K562 (cell line): ENCODE results near the gene MAD1L1. TPM values are rescaled to one million over a fixed set of nuclear protein-coding genes. Genes with fewer than 3 reads are reported as not detected.
A peak's percentile ranks its signal among the peaks of the same experiment; 100 is the strongest.

Experiments used
- ATF1 ChIP-seq, 2 experiments: fragments of 450-650 bp in 1 of 2; IDR thresholded peaks; 2 replicates each; pipeline ENCODE4 v1.6.1; 2016; ENCODE audit warnings: missing compliant biosample characterization in 1 of 2, missing genetic modification characterization in 1 of 2
- CTBP1 ChIP-seq: fragments of 450-650 bp; IDR thresholded peaks from 2 replicates; pipeline ENCODE4 v1.6.1; 2016; ENCODE audit warnings: borderline replicate concordance
- DLX4 ChIP-seq: fragments of 250-450 bp; sonication (Bioruptor Pico); IDR thresholded peaks from 2 replicates; pipeline ENCODE4 v1.6.1; 2021; ENCODE audit warnings: mild to moderate bottlenecking
- KLF6 ChIP-seq: fragments of 250-450 bp; sonication (Bioruptor Pico); IDR thresholded peaks from 2 replicates; pipeline ENCODE4 v1.4.0; 2020; ENCODE audit warnings: mild to moderate bottlenecking, moderate library complexity, borderline replicate concordance
- MBD1 ChIP-seq: fragments of 250-450 bp; sonication (Bioruptor Pico); IDR thresholded peaks from 2 replicates; pipeline ENCODE4 v1.8.0; 2022; ENCODE audit warnings: inconsistent platforms
- MCM7 ChIP-seq, 2 experiments: fragments of 450-650 bp; IDR thresholded peaks; 2 replicates each; pipeline ENCODE4 v1.6.1; 2016 to 2018
- NCOA1 ChIP-seq: fragments of 450-650 bp; IDR thresholded peaks from 2 replicates; pipeline ENCODE4 v1.6.1; 2016; ENCODE audit warnings: low read depth
- NFE2 ChIP-seq: IDR thresholded peaks from 2 replicates; pipeline ENCODE4 v1.6.1; 2014; ENCODE audit warnings: antibody characterized with exemption, low read depth
- RBM17 ChIP-seq: fragments of 200-400 bp; formaldehyde crosslinking; IDR thresholded peaks from 2 replicates; pipeline ENCODE4 v1.6.1; 2017; ENCODE audit warnings: low read depth, mild to moderate bottlenecking, low read length, borderline replicate concordance
- RFX5 ChIP-seq: IDR thresholded peaks from 2 replicates; pipeline ENCODE4 v1.6.1; 2011; ENCODE audit warnings: low read depth, mild to moderate bottlenecking, improper control_type of control experiment, low read length
- SRF ChIP-seq, 2 experiments: fragments of 250-450, 450-650 bp in 1 of 2; sonication (Bioruptor Pico) in 1 of 2; sonication (generic) in 1 of 2; formaldehyde crosslinking; IDR thresholded peaks; 2 replicates each; pipeline versions ENCODE4 v1.5.0 to v1.5.1; 2020 to 2022; ENCODE audit warnings: mild to moderate bottlenecking in 1 of 2, missing genetic modification reagents in 1 of 2
- TAF9B ChIP-seq: fragments of 450-650 bp; IDR thresholded peaks from 2 replicates; pipeline ENCODE4 v1.6.1; 2018; ENCODE audit warnings: mild to moderate bottlenecking; ENCODE audit not compliant: partially characterized antibody
- TCF3 ChIP-seq: sonication (generic); formaldehyde crosslinking; IDR thresholded peaks from 2 replicates; pipeline ENCODE4 v1.4.0; 2020; ENCODE audit warnings: mild to moderate bottlenecking, missing genetic modification reagents
- ZBTB40 ChIP-seq, 2 experiments: fragments of 450-650 bp in 1 of 2; sonication (generic) in 1 of 2; formaldehyde crosslinking in 1 of 2; IDR thresholded peaks; 2 replicates each; pipeline versions ENCODE4 v1.7.1 to v1.9.0; 2016 to 2022; ENCODE audit warnings: inconsistent platforms in 1 of 2, mild to moderate bottlenecking in 1 of 2, missing genetic modification reagents in 1 of 2
- ZNF134 ChIP-seq: fragments of 250-450 bp; sonication (Bioruptor Pico); conservative IDR thresholded peaks from 2 replicates; pipeline ENCODE4 v1.4.0; 2020
- ZNF354B ChIP-seq: fragments of 250-450 bp; sonication (Bioruptor Pico); IDR thresholded peaks from 2 replicates; pipeline ENCODE4 v1.4.0; 2020
- polyA plus RNA-seq, 8 experiments: library from polyadenylated mRNA; depleted of rRNA in 4 of 8; stranded (reverse) in 5 of 8; unstranded in 3 of 8; fragments of >200 nt; fragmentation: Nextera tagmentation in 2 of 8; fragmentation: Illumina TruSeq in 1 of 8; extraction: Ambion mirVana in 2 of 8; extraction: Trizol in 1 of 8; gene quantifications; 2 replicates each; pipeline versions ENCODE4 v1.2.1 to v1.2.3, GENCODE V29; 2011 to 2014; ENCODE audit warnings: inconsistent platforms in 1 of 8, missing spikeins in 1 of 8
- total RNA-seq, 7 experiments: library from RNA; depleted of rRNA in 6 of 7; stranded (reverse); fragments of >200 nt in 6 of 7; fragmentation: Illumina TruSeq in 2 of 7; extraction: Trizol in 2 of 7; gene quantifications; 2 replicates each; pipeline versions ENCODE4 v1.2.1 to v1.2.3, GENCODE V29; 2011 to 2021; ENCODE audit warnings: low replicate concordance in 1 of 7

Gene MAD1L1
- total and polyA plus RNA-seq, 9 of the 15 experiments (the other 6 are each of a cell fraction or from before 2014, with no cell fraction given) = 1.7 to 89.7 (median 18.0) TPM

- TF ChIP-seq DLX4 (CRISPR knock-in tag) (no peak), MBD1 (CRISPR knock-in tag) (no peak), ZNF134 (no peak), KLF6 (CRISPR knock-in tag) (no peak), TCF3 (no peak), TAF9B (no peak), NFE2 (no peak), MCM7 (IDR thresholded peaks at IDR 0.05) (no peak), RBM17 (no peak), RFX5 (no peak), ZNF354B (CRISPR knock-in tag) (no peak), NCOA1 (no peak), SRF (CRISPR knock-in tag; IDR thresholded peaks at IDR 0.05) (no peak; a peak in 1 of 4 replicates), ZBTB40 (IDR thresholded peaks at IDR 0.05) (peak; percentile 98), ZBTB40 (CRISPR knock-in tag; IDR thresholded peaks at IDR 0.05) (no peak), CTBP1 (peak; percentile 57), ATF1 (CRISPR knock-in tag; IDR thresholded peaks at IDR 0.05) (0 out of 2 replicates have a peak, but pooled peaks have one; percentile 29), ATF1 (tag; IDR thresholded peaks at IDR 0.05) (peak; percentile 60)
Observed at GRCh38 chr7:2241580-2242540, 9.1 kb upstream of the MAD1L1 start, which contains the start of the genes MRM2 and NUDT1 (continued).
